IPS-18c (cell line): ENCODE measurements around the gene SERBP1.

Source experiments
- H3K4me3 ChIP-seq: 2 replicates; pipeline ENCODE4 v1.7.0; 2013; ENCODE audit warnings: low read depth, mild to moderate bottlenecking, low read length, moderate library complexity; ENCODE audit not compliant: insufficient read depth
- H3K9me3 ChIP-seq: one replicate; pipeline ENCODE4 v1.6.1; 2013; ENCODE audit warnings: mild to moderate bottlenecking, low read length, moderate library complexity; ENCODE audit not compliant: control insufficient read depth, insufficient read depth

The SERBP1 gene

GRCh38 chr1:67430358-67431155, at the start of gene SERBP1:
SERBP1 (minus strand) TSS chr1:67430402; CDS start chr1:67430300, 102 bp downstream.
- H3K9me3 ChIP-seq = no peaks in the 10 kb centered on the region
- H3K4me3 ChIP-seq = peak within 1 kb of the TSS; percentile 87

GRCh38 chr1:67479146-67479891, 49.1 kb upstream of the SERBP1 start:
- Histone ChIP-seq H3K4me3 (no peak overlapping the region), H3K9me3 (no peaks in the 10 kb centered on the region)

- H3K9me3 ChIP-seq = no peaks in the 10 kb centered on the region
- no peak overlapping the region for H3K4me3 ChIP-seq
Measured at GRCh38 chr1:67476906-67477305, 46.7 kb upstream of the SERBP1 start.

GRCh38 chr1:67476006-67476482, 45.8 kb upstream of the SERBP1 start:
- no peak overlapping the region for H3K4me3 ChIP-seq

GRCh38 chr1:67472056-67472455, 41.9 kb upstream of the SERBP1 start:
- Histone ChIP-seq H3K4me3 (no peak overlapping the region), H3K9me3 (no peaks in the 10 kb centered on the region)

More at GRCh38 chr1:67476006-67476482, 45.8 kb upstream of the SERBP1 start:
- H3K9me3 ChIP-seq = no peaks in the 10 kb centered on the region

- no peak overlapping the region for H3K4me3 ChIP-seq
Measured at GRCh38 chr1:67469431-67469830, 39.2 kb upstream of the SERBP1 start.

GRCh38 chr1:67468066-67468718, 38.0 kb upstream of the SERBP1 start:
- H3K9me3 ChIP-seq = no peaks in the 10 kb centered on the region
- no peak overlapping the region for H3K4me3 ChIP-seq

More at GRCh38 chr1:67469431-67469830, 39.2 kb upstream of the SERBP1 start:
- H3K9me3 ChIP-seq = no peaks in the 10 kb centered on the region

GRCh38 chr1:67465375-67465774, 35.2 kb upstream of the SERBP1 start:
- no peak overlapping the region for H3K4me3 ChIP-seq
- H3K9me3 ChIP-seq = no peaks in the 10 kb centered on the region

GRCh38 chr1:67464746-67465145, 34.5 kb upstream of the SERBP1 start:
- no peaks in the 10 kb centered on the region for H3K9me3 ChIP-seq
- H3K4me3 ChIP-seq = no peak overlapping the region

GRCh38 chr1:67464058-67464457, 33.9 kb upstream of the SERBP1 start:
- H3K9me3 ChIP-seq = no peaks in the 10 kb centered on the region
- no peak overlapping the region for H3K4me3 ChIP-seq

GRCh38 chr1:67463298-67463955, 33.2 kb upstream of the SERBP1 start:
- H3K4me3 ChIP-seq = no peak overlapping the region

GRCh38 chr1:67460676-67461500, 30.7 kb upstream of the SERBP1 start:
- no peak overlapping the region for H3K4me3 ChIP-seq
- H3K9me3 ChIP-seq = no peaks in the 10 kb centered on the region

More at GRCh38 chr1:67463298-67463955, 33.2 kb upstream of the SERBP1 start:
- H3K9me3 ChIP-seq = no peaks in the 10 kb centered on the region

GRCh38 chr1:67459068-67459467, 28.9 kb upstream of the SERBP1 start:
- no peak overlapping the region for H3K4me3 ChIP-seq
- no peaks in the 10 kb centered on the region for H3K9me3 ChIP-seq

- H3K4me3 ChIP-seq = no peak overlapping the region
- H3K9me3 ChIP-seq = no peaks in the 10 kb centered on the region
Measured at GRCh38 chr1:67458663-67459062, 28.5 kb upstream of the SERBP1 start.

GRCh38 chr1:67457247-67457646, 27.0 kb upstream of the SERBP1 start:
- Histone ChIP-seq H3K9me3 (no peaks in the 10 kb centered on the region), H3K4me3 (no peak overlapping the region)

- Histone ChIP-seq H3K9me3 (no peaks in the 10 kb centered on the region), H3K4me3 (no peak overlapping the region)
Measured at GRCh38 chr1:67451815-67452214, 21.6 kb upstream of the SERBP1 start.
